Pulmonary artery endothelial cell (primary cell): ENCODE results near the gene GPD1L. TPM values are rescaled to one million over a fixed set of nuclear protein-coding genes. Genes with fewer than 3 reads are reported as not detected.
"Not testable (repeated sequence)": the region's sequence is repeated elsewhere in the genome, so short reads cannot be mapped to it uniquely, and the experiment has no call there.

ENCODE experiments used
- DNase-seq: peaks from one replicate; pipeline ENCODE4 v3.0.0-alpha.2; 2011; ENCODE audit warnings: low read depth, low spot score
- total RNA-seq: library from RNA; depleted of rRNA; stranded (reverse); fragments of >200 nt; gene quantifications from 2 replicates; pipeline ENCODE4 v1.2.3, GENCODE V29; 2014

GPD1L gene
- total RNA-seq, 1 donor from 2014 or later: 19.1 TPM

- no peak for DNase-seq
These were observed 909 bp upstream of the GPD1L start for GRCh38 chr3:32105291-32106131.

DNA sequence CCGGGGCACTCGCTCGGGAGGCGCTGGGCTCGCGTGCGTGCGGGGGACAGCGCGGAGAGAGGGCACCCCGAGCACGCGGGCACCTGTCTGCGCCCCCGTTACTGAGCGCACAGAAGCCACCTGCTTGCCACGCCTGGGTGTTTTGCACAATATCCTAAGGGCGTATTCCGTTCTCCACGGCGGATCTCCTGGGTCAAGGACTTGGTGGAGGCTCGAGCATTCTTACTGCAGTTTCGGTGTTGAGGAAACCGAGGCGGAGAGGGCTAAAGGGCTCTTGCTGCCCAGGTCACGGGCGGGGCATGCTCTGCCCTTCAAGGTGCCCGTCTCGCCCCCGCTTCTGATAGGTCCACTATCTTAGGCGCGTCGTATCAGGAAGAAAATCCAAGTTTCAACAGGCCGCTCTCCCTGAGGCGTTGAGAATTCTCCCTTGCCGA lies 526 bp downstream of the GPD1L start:
- no peak for DNase-seq

DNA sequence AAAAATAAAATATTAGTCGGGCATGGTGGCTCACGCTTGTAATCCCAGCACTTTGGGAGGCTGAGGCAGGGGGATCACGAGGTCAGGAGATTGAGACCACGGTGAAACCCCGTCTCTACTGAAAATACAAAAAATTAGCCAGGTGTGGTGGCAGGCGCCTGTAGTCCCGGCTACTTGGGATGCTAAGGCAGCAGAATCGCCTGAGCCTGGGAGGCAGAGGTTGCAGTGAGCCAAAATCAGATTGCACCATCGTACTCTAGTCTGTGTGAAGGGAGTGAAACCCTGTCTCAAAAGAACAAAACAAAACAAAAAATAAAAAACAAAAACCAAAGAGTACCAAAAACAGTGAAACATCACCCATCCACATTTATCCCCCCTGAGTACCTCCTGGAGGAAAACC lies 1.8 kb downstream of the GPD1L start:
- DNase-seq: not testable (repeated sequence)

GRCh38 chr3:32109256-32109655 lies 2.8 kb downstream of the GPD1L start:
- DNase-seq: no peak

DNA sequence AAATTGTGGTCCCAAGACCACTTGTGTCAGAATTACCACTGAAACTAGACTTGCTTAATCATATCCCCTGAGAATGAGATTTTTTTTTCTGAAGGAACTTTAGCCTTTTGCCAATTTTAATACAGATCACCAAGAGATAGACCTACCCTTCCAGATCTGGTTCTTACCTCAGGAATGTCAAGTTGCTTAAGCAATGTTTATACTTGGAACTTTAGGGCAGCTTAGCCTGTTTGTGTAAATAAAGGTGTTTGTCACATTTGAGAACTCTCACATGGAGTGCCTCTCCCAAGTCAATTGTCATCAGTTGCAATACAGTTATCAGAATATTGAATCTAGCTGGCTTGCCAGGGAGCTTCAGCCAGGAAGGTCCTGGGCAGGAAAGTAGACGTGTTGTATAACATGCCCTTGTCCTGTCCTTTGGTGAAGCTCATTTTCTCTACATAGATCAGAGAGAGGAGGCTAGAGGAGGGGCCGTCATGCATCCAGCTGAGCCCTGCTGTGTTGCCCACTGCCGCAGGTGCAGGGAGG lies 3.9 kb downstream of the GPD1L start:
- DNase-seq: no peak

DNA sequence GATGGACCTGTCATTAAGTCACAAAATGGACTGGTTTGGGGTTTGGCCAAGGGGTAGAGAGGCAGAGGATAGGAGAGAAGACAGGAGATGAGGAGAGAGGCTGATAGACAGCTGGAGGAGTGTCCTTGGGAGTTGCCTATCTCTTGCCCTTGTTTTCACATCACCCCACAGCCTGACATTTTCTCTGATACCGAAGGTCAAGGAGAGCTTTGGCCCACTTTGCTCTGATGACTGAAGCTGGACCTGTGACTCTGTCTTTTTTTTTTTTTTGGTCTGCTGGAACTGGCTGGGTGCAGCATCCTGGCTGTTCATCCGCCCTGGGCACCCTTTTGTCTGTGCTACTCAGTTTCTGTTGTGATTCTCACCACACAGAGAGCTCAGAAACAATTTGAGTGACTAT lies 5.1 kb downstream of the GPD1L start:
- no peak for DNase-seq

DNA sequence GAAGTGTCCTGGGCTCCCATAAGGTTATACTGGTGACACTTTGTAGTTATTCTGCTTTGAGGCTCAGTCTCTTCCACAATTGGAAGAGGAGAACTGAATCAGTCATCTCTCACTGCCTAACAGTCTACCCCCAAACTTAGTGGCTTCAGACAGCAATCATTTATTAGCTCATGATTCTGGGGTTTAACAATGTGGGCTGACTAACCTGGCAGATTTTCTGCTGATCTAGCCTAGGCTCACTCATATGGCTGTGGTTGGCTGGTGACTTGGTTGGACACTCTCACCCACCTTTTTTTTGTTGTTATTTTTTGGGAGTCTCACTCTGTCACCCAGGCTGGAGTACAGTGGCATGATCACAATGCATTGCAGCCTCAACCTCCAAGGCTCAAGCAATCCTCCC lies 7.1 kb downstream of the GPD1L start:
- no peak for DNase-seq

- DNase-seq: no peak
These were observed 7.6 kb downstream of the GPD1L start for GRCh38 chr3:32113981-32114545.

- not testable (repeated sequence) for DNase-seq
These were observed 8.3 kb downstream of the GPD1L start for GRCh38 chr3:32114546-32115386.

DNA sequence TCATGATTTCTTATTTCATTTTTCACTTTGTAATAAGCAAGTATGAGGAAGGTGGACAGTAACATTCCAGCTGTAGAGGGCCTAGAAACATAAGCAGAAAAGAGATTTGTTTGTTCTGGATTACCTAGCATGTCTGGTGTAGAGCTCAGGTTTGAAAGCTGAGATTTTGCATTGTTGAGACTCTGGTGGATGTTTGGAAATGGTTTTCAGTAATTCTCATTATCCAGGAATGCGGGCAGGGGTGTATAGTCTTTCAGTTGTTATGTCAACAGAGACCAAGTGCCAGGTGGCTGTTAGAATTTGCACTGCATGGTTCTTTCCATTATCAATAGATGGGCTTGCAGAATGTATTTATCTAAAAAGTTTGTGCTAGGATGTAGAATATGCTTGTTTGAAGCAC lies 10.9 kb downstream of the GPD1L start:
- no peak for DNase-seq

- no peak for DNase-seq
These were observed 11.8 kb downstream of the GPD1L start for GRCh38 chr3:32118215-32118614.

DNA sequence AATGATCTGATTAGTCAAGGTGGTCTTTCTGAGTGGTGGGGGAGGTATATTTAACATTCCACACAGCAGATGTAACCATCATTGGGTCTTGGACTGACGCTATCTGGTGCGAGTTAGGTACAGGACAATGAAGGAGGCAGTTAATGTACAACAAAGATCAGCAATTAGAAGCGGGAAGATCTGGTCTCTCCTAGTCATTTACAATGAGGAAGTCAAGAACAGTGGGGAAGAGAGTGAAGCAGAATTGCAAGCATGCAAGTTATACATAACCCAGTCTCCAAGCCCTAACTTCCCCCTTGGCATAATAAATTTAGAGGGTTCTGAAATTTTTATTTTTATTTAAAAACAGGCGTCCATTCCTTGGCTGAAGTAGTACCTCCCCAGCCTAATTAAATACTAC lies 14.1 kb downstream of the GPD1L start:
- DNase-seq: no peak

- no peak for DNase-seq
These were observed 14.7 kb downstream of the GPD1L start for GRCh38 chr3:32121137-32121536.

GRCh38 chr3:32123620-32124019 lies 17.2 kb downstream of the GPD1L start:
- no peak for DNase-seq

DNA sequence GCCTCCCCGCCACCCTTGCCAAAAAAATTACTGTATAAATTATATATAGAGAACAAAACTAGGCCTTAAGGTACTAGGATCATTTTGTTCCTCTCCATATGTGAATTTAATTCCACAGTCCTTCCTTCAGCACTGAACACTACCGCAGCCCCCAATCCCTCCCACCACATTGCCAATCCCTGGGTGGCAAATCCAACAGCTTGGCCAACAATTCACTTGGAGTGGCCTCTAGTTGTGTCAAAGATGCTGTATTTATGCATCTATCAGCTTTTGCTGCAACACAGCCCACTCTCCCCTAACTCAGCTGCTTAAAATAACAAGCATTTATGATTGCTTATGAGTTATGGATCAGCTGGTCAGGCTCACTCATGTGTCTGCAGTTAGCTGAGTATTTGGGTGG lies 18.6 kb downstream of the GPD1L start:
- no peak for DNase-seq

GRCh38 chr3:32126305-32127015 lies 20.0 kb downstream of the GPD1L start:
- DNase-seq: no peak

DNA sequence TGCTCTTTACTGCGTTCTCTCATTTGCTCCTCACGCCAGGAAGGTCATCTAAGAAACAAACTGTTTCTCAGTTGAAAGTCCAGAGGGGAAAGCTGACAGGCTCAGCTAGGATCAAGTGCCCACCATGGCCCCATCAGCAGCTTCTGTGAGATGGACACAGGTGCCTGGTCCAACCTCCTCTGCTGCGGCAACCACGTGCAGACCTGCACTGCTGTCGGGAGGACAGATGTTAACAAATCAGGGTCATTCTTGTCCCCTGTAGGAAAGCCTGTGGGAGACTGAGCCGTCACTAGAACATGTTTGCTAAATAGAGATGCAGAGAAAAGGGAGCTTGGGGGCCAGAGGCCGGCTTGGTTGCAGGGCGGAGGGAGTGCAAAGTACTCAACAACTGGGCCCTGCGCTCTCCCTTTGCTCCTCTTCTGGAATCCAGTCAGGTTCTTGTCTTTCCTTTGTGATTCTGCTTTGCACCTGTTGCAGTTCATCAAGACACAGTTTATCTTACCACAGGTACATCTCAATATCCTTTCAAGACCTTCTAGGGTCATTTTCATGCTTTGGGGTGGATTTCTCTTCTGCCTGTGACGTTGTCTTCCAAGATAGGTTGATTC lies 20.9 kb downstream of the GPD1L start:
- DNase-seq: no peak

- no peak for DNase-seq
These were observed 22.5 kb downstream of the GPD1L start for GRCh38 chr3:32128936-32129335.

DNA sequence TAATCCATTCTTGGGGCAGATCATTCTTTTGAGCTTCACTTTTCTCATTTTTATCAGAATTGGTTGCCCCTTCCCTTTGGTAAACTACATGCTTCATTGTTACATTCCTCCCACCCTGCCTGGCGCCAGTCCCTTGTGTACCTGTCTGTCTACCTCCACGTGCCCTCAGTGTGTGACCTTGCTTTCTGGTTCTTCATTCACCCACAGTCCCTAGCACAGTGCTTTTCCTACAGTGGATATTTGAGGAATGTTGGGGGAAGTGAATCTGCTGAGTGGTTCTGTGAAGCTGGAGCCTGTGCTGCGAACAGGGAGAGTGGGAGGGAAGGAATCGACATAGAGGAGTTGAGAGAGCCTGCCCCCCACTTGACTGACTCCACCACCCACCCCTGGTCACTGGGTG lies 23.4 kb downstream of the GPD1L start:
- DNase-seq: no peak

- DNase-seq: no peak
These were observed 25.7 kb downstream of the GPD1L start for GRCh38 chr3:32132121-32132520.

DNA sequence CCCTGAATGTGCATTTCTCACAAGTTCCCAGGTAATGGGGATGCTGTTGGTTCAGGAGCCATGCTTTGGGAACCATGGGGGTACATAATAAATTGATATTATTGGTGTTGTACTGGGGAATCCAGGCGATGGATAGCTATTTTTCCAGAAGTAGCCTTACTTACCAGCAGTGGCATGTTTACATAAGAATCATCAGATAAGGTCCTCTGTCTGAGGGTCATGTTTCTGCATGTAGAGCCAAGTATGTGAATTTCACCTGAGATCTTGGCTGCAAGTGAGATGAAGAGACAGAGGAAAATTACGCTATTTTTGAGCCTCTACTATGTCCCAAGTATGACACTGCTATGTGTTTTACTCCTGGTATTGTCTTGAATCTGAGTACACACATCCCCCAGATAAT lies 26.3 kb downstream of the GPD1L start:
- DNase-seq: no peak
